GM12878 (cell line): ENCODE results near the gene MAMDC4. TPM values are rescaled to one million over a fixed set of nuclear protein-coding genes. Genes with fewer than 3 reads are reported as not detected.
A peak's percentile ranks its signal among the peaks of the same experiment; 100 is the strongest.

Source experiments
- ATAC-seq: fragments of 200-7000 bp; cut with Tn5 transposase; 3 replicates; pipeline ENCODE4 v1.9.1; 2020; ENCODE audit warnings: mild to moderate bottlenecking, moderate library complexity
- BruUV-seq: library from RNA; stranded (reverse); fragments of 400-500 nt; replicated peaks from 2 replicates; lab custom pipeline; 2021; lab: Mats Ljungman, UMichigan
- CTCF ChIA-PET: fragments of 300-600 bp; sonication (Branson Sonifier 250); formaldehyde crosslinking; extraction: SDS; loops from one replicate; lab custom pipeline; 2021; ENCODE audit warnings: inconsistent platforms; lab: Yijun Ruan, JAX
- POLR2A ChIA-PET: fragments of 350-600 bp; formaldehyde crosslinking; extraction: SDS; loops from one replicate; lab custom pipeline; 2021; ENCODE audit warnings: inconsistent platforms; lab: Charles Lee
- RAD21 ChIA-PET: fragments of 300-600 bp; sonication (Branson Sonifier 250); formaldehyde crosslinking; loops from one replicate; lab custom pipeline; 2023; ENCODE audit warnings: antibody characterized with exemption; ENCODE audit not compliant: unreplicated experiment; lab: Charles Lee
- SMC1A ChIA-PET: fragments of 300-600 bp; sonication (Branson Sonifier 250); formaldehyde crosslinking; loops from one replicate; lab custom pipeline; 2023; ENCODE audit not compliant: unreplicated experiment, uncharacterized antibody; lab: Charles Lee
- DNase-seq: peaks from one replicate; pipeline ENCODE4 v3.0.0-alpha.2; 2011; ENCODE audit warnings: low read depth, low spot score
- FAIRE-seq: peaks from 3 replicates; lab custom pipeline; 2011; peaks lifted over from hg19 to GRCh38; lab: Jason Lieb, UNC
- H2AFZ ChIP-seq: 2 replicates; pipeline ENCODE4 v1.6.0; 2011; ENCODE audit warnings: low read depth, low read length, control low read depth; ENCODE audit not compliant: control insufficient read depth
- H3K27ac ChIP-seq: 2 replicates; pipeline ENCODE4 v1.5.1; 2011; ENCODE audit warnings: control low read depth; ENCODE audit not compliant: control insufficient read depth, insufficient read depth
- H3K27me3 ChIP-seq, 2 experiments: replicated peaks in 1 of 2; 2 replicates each; pipeline versions ENCODE4 v1.6.0 to v1.6.1; 2011; ENCODE audit warnings: low read length in 1 of 2; ENCODE audit not compliant: control insufficient read depth in 2 of 2, insufficient read depth in 2 of 2
- H3K36me3 ChIP-seq, 2 experiments: 2 replicates each; pipeline ENCODE4 v1.5.1; 2011; ENCODE audit warnings: low read length in 1 of 2; ENCODE audit not compliant: control insufficient read depth in 2 of 2, insufficient read depth in 2 of 2
- H3K4me1 ChIP-seq: 2 replicates; pipeline ENCODE4 v1.6.1; 2011; ENCODE audit warnings: mild to moderate bottlenecking, low read length, moderate library complexity, mixed read lengths; ENCODE audit not compliant: control insufficient read depth, insufficient read depth
- H3K4me2 ChIP-seq: 2 replicates; pipeline ENCODE4 v1.6.0; 2011; ENCODE audit warnings: control low read depth; ENCODE audit not compliant: control insufficient read depth, insufficient read depth
- H3K4me3 ChIP-seq: fragments of 200-600 bp; sonication (generic); 2 replicates; pipeline ENCODE4 v1.5.1; 2016
- H3K79me2 ChIP-seq: 2 replicates; pipeline ENCODE4 v1.6.0; 2011; ENCODE audit warnings: low read length; ENCODE audit not compliant: control insufficient read depth, insufficient read depth
- H3K9ac ChIP-seq: 2 replicates; pipeline ENCODE4 v1.8.0; 2011; ENCODE audit warnings: low read length, control low read depth, mixed read lengths; ENCODE audit not compliant: control insufficient read depth, insufficient read depth
- H3K9me3 ChIP-seq: replicated peaks from 3 replicates; pipeline ENCODE4 v1.5.1; 2011; ENCODE audit warnings: mild to moderate bottlenecking, low read length; ENCODE audit not compliant: control insufficient read depth, insufficient read depth
- H4K20me1 ChIP-seq: 2 replicates; pipeline ENCODE4 v1.6.0; 2011; ENCODE audit not compliant: control insufficient read depth, insufficient read depth
- BCL3 ChIP-seq: IDR thresholded peaks from 2 replicates; pipeline ENCODE4 v1.6.1; 2011; ENCODE audit warnings: borderline replicate concordance, low read depth, mild to moderate bottlenecking, moderate library complexity, low read length; ENCODE audit not compliant: insufficient read depth, poor library complexity, severe bottlenecking
- MAX ChIP-seq: IDR thresholded peaks from 2 replicates; pipeline ENCODE4 v1.6.1; 2012; ENCODE audit warnings: low read depth, low read length, improper control_type of control experiment
- NRF1 ChIP-seq: conservative IDR thresholded peaks from 2 replicates; pipeline ENCODE4 v1.6.1; 2011; ENCODE audit warnings: mild to moderate bottlenecking, low read depth, low read length, improper control_type of control experiment
- POLR2A ChIP-seq: IDR thresholded peaks from 2 replicates; pipeline ENCODE4 v1.6.1; 2011; ENCODE audit warnings: low read depth, mild to moderate bottlenecking, low read length
- RFX5 ChIP-seq: IDR thresholded peaks from 2 replicates; pipeline ENCODE4 v1.6.1; 2011; ENCODE audit warnings: low read depth, low read length, improper control_type of control experiment
- WGBS: methylation state at CpG from one replicate; pipeline ENCODE4 v1.1.6; 2016; ENCODE audit warnings: low lambda C conversion rate; ENCODE audit not compliant: insufficient replicate concordance, insufficient coverage; ENCODE audit errors: missing lambda C conversion rate; 5-methylcytosine and 5-hydroxymethylcytosine counted together
- in situ Hi-C: fragments of 300-500 bp; cut with MboI; formaldehyde crosslinking; loops from 9 replicates; pipeline ENCODE4 v1.14.3; 2018; ENCODE audit warnings: mixed read lengths
- intact Hi-C: fragments of 100-400 bp; cut with micrococcal nuclease; formaldehyde crosslinking; loops from one replicate; pipeline ENCODE4 v1.14.2; 2022; ENCODE audit not compliant: unreplicated experiment
- polyA plus RNA-seq, 11 experiments: library from polyadenylated mRNA; depleted of rRNA in 4 of 11; unstranded in 6 of 11; stranded (reverse) in 5 of 11; fragments of >200 nt; fragmentation: Nextera tagmentation in 4 of 11; fragmentation: Illumina TruSeq in 1 of 11; extraction: Ambion mirVana in 4 of 11; extraction: Trizol in 1 of 11; gene quantifications; 1 replicate in 1 of 11; 2 replicates in 10 of 11; pipeline versions ENCODE4 v1.2.1 to v1.2.3, GENCODE V29; 2011 to 2016; ENCODE audit warnings: inconsistent platforms in 2 of 11, missing spikeins in 2 of 11, low read depth in 1 of 11
- total RNA-seq, 4 experiments: library from RNA; depleted of rRNA in 3 of 4; stranded (reverse); fragments of >200 nt in 3 of 4; fragmentation: Illumina TruSeq in 1 of 4; extraction: Trizol in 1 of 4; gene quantifications; 2 replicates each; pipeline versions ENCODE4 v1.2.1 to v1.2.3, GENCODE V29; 2013 to 2021

The MAMDC4 gene
- total and polyA plus RNA-seq, 10 of the 15 experiments (the other 5 are each of a cell fraction or from before 2014, with no cell fraction given) = 0.22 to 5.7 (median 2.4) TPM; not detected in 1

- ATAC-seq (no peak), FAIRE-seq (no peak), DNase-seq (no peak)
- Histone ChIP-seq H3K36me3 (peaks cover under 1 to 10% of the 10 kb centered on the region in 2 experiments; a peak in 3 of 4 replicates), H3K4me1 (no peaks in the 10 kb centered on the region), H3K4me3 (no peak overlapping the region), H4K20me1 (0 out of 2 replicates have a peak, but pooled peaks cover 2% of the 10 kb centered on the region), H2AFZ (no peak overlapping the region), H3K27ac (no peak overlapping the region), H3K79me2 (peaks cover 2% of the 10 kb centered on the region; the same call in 1 of the 2 replicates), H3K27me3 (no peaks in the 10 kb centered on the region), H3K4me2 (no peak overlapping the region), H3K9ac (no peak overlapping the region), H3K9me3 (no peaks in the 10 kb centered on the region)
- ChIA-PET CTCF (no interaction called here), SMC1A (no interaction called here), POLR2A (no interaction called here), RAD21 (no interaction called here)
- WGBS = 93% methylated on average over 15 of the region's 15 CpGs
- no peak for TF ChIP-seq RFX5
- TF ChIP-seq POLR2A = peak; percentile 2; the same call in 1 of the 2 replicates
- no TSS peak for BruUV-seq
- in situ Hi-C loops (no loop called here), intact Hi-C loops (no loop called here)
Observed at GRCh38 chr9:136858452-136858843, 6.3 kb downstream of the MAMDC4 start.

GRCh38 chr9:136858844-136859757 is 7.0 kb downstream of the MAMDC4 start:
- ChIA-PET RAD21 (no interaction called here), CTCF (no interaction called here), POLR2A (interaction anchor here (0.7 to 1.1 kb wide), 2 partner anchors 16 to 54 kb away, joined by 3 read pairs; partner anchors contain the start of gene AJM1), SMC1A (no interaction called here)
- WGBS = 62% methylated on average over 17 of the region's 20 CpGs
- Histone ChIP-seq H3K36me3 (peaks cover 3 to 11% of the 10 kb centered on the region in 2 experiments; a peak in 3 of 4 replicates), H3K4me1 (no peaks in the 10 kb centered on the region), H3K9ac (no peak overlapping the region), H4K20me1 (0 out of 2 replicates have a peak, but pooled peaks cover 2% of the 10 kb centered on the region), H3K27ac (no peak overlapping the region), H2AFZ (no peak overlapping the region), H3K4me2 (no peak overlapping the region), H3K4me3 (no peak overlapping the region), H3K79me2 (peaks cover 3% of the 10 kb centered on the region; the same call in 1 of the 2 replicates), H3K27me3 (no peaks in the 10 kb centered on the region), H3K9me3 (no peaks in the 10 kb centered on the region)
- intact Hi-C loops (no loop called here), in situ Hi-C loops (no loop called here)
- ATAC-seq (peak; percentile 7; the same call in 2 of the 3 replicates), FAIRE-seq (no peak), DNase-seq (no peak)
- BruUV-seq = no TSS peak
- TF ChIP-seq MAX = no peak
- no peak for TF ChIP-seq NRF1
- peak; percentile 2; the same call in 1 of the 2 replicates for TF ChIP-seq POLR2A
- TF ChIP-seq BCL3 = no peak
